22Rv1 (cell line): ENCODE data around the gene OSBP.

Source experiments
- H3K27ac ChIP-seq: fragments of 450-650 bp; 2 replicates; pipeline ENCODE4 v1.5.1; 2017
- CTCF ChIP-seq: fragments of 450-650 bp; IDR thresholded peaks from 2 replicates; pipeline ENCODE4 v1.5.1; 2017; ENCODE audit warnings: mild to moderate bottlenecking
- ZFX ChIP-seq: fragments of 450-650 bp; IDR thresholded peaks from 2 replicates; pipeline ENCODE4 v1.6.1; 2017; ENCODE audit warnings: antibody characterized with exemption, borderline replicate concordance

The OSBP gene

GRCh38 chr11:59575505-59575904 is 40.1 kb downstream of the OSBP start:
- TF ChIP-seq CTCF (no peak), ZFX (no peak)
- H3K27ac ChIP-seq: 0 out of 2 replicates have a peak overlapping the region, but pooled peaks have one; percentile 0

GRCh38 chr11:59574932-59575502 is 40.6 kb downstream of the OSBP start:
- TF ChIP-seq CTCF (no peak), ZFX (no peak)
- 0 out of 2 replicates have a peak overlapping the region, but pooled peaks have one; percentile 0 for H3K27ac ChIP-seq

GRCh38 chr11:59574467-59574866 is 41.1 kb downstream of the OSBP start:
- TF ChIP-seq ZFX (no peak), CTCF (no peak)
- H3K27ac ChIP-seq: no peak overlapping the region

- no peak overlapping the region for H3K27ac ChIP-seq
- no peak for TF ChIP-seq CTCF
- no peak for TF ChIP-seq ZFX
These were observed 42.4 kb downstream of the OSBP start for GRCh38 chr11:59573216-59573615.

GRCh38 chr11:59572091-59572490 is 43.5 kb downstream of the OSBP start:
- H3K27ac ChIP-seq: no peak overlapping the region
- TF ChIP-seq CTCF: no peak

- no peak for TF ChIP-seq CTCF
- no peak for TF ChIP-seq ZFX
These were observed 53.3 kb downstream of the OSBP start for GRCh38 chr11:59562292-59562691.

GRCh38 chr11:59560702-59561473 is 54.7 kb downstream of the OSBP start:
- peak overlapping the region; percentile 86 for H3K27ac ChIP-seq

More at GRCh38 chr11:59562292-59562691, 53.3 kb downstream of the OSBP start:
- H3K27ac ChIP-seq: no peak overlapping the region

More at GRCh38 chr11:59560702-59561473, 54.7 kb downstream of the OSBP start:
- TF ChIP-seq CTCF (no peak), ZFX (no peak)
